ENCODE results near the gene ENHO. TPM values are rescaled to one million over a fixed set of nuclear protein-coding genes. Genes with fewer than 3 reads are reported as not detected.

Gene ENHO
- total and polyA plus RNA-seq, 2 donors (not counting 1 experiment from before 2014, with no cell fraction given), result not detected

GRCh38 chr9:34515959-34516358 lies 6.8 kb downstream of the ENHO start:
- Histone ChIP-seq H3K4me2 (replicated peaks; ENCODE audit: low read depth, low read length, poor library complexity, severe bottlenecking) (no peak overlapping the region), H3K36me3 (replicated peaks in 1 of 2; ENCODE audit: control extremely low read depth in 1 of 2, control insufficient read depth in 1 of 2, extremely low read depth in 1 of 2, insufficient read depth in 2 of 2, low read length in 1 of 2) (no peaks in the 10 kb centered on the region), H3K27ac (ENCODE audit: low read length in 2 of 2) (no peak overlapping the region), H4K20me1 (ENCODE audit: control insufficient read depth, insufficient read depth, low read length, poor library complexity, severe bottlenecking) (no peaks in the 10 kb centered on the region), H3K4me3 (ENCODE audit: control extremely low read depth in 1 of 5, extremely low read depth in 1 of 5, insufficient read depth in 1 of 5, low read depth in 2 of 5, low read length in 4 of 5) (no peak overlapping the region), H3K27me3 (replicated peaks in 1 of 4; ENCODE audit: control extremely low read depth in 1 of 4, control insufficient read depth in 3 of 4, insufficient read depth in 4 of 4, low read length in 3 of 4) (peaks cover 0 to 3% (median 0%) of the 10 kb centered on the region in 4 experiments), H3K79me2 (ENCODE audit: control insufficient read depth, insufficient read depth, low read length) (no peaks in the 10 kb centered on the region), H3K9ac (ENCODE audit: low read length) (no peak overlapping the region), H3K4me1 (ENCODE audit: control insufficient read depth in 2 of 2, insufficient read depth in 2 of 2, low read length in 2 of 2) (no peaks in the 10 kb centered on the region), H2AFZ (ENCODE audit: insufficient read depth, low read depth, low read length, poor library complexity, severe bottlenecking) (no peak overlapping the region), H3K9me3 (ENCODE audit: control extremely low read depth in 1 of 3, control insufficient read depth in 2 of 3, insufficient read depth in 1 of 3, low read length in 2 of 3) (no peaks in the 10 kb centered on the region)
- ChIA-PET POLR2A (no interaction called here), CTCF (no interaction called here)
- Mint-ChIP-seq H3K4me1 (no peaks in the 10 kb centered on the region), H3K27ac (no peak overlapping the region), H3K4me3 (no peak overlapping the region), H3K9me3 (ENCODE audit: insufficient read depth) (no peaks in the 10 kb centered on the region), H3K27me3 (no peaks in the 10 kb centered on the region)
- no peak for DNase-seq
- intact Hi-C loops (cut with micrococcal nuclease), result no loop called here
- ATAC-seq (ENCODE audit: low read depth), result no peak
- TF ChIP-seq EZH2 (IDR thresholded peaks at IDR 0.05; ENCODE audit: borderline replicate concordance, insufficient read depth, low read depth, low read length, poor library complexity, severe bottlenecking), result no peak
- no peak for TF ChIP-seq CTCF (IDR thresholded peaks at IDR 0.05)
- 79% methylated on average over 3 of the region's 3 CpGs for WGBS (ENCODE audit: insufficient coverage)

GRCh38 chr9:34514816-34515215 lies 8.0 kb downstream of the ENHO start:
- no peak overlapping the region for H3K27ac ChIP-seq (ENCODE audit: low read length in 2 of 2)
- H2AFZ ChIP-seq (ENCODE audit: insufficient read depth, low read depth, low read length, poor library complexity, severe bottlenecking), result no peak overlapping the region
- no peak overlapping the region for H3K4me3 Mint-ChIP-seq
- H3K4me1 ChIP-seq (ENCODE audit: control insufficient read depth in 2 of 2, insufficient read depth in 2 of 2, low read length in 2 of 2), result no peaks in the 10 kb centered on the region
- intact Hi-C loops (cut with micrococcal nuclease), result no loop called here
- no peak overlapping the region for H3K4me2 ChIP-seq (replicated peaks; ENCODE audit: low read depth, low read length, poor library complexity, severe bottlenecking)
- H3K4me1 Mint-ChIP-seq, result no peaks in the 10 kb centered on the region
- ATAC-seq (ENCODE audit: low read depth) (no peak), DNase-seq (no peak)
- H3K9ac ChIP-seq (ENCODE audit: low read length), result no peak overlapping the region
- ChIA-PET POLR2A (no interaction called here), CTCF (no interaction called here)
- no peak overlapping the region for H3K27ac Mint-ChIP-seq
- H3K27me3 Mint-ChIP-seq, result peaks cover 7% of the 10 kb centered on the region
- WGBS (ENCODE audit: insufficient coverage), result 98% methylated on average over 3 of the region's 3 CpGs
- H3K36me3 ChIP-seq (replicated peaks in 1 of 2; ENCODE audit: control extremely low read depth in 1 of 2, control insufficient read depth in 1 of 2, extremely low read depth in 1 of 2, insufficient read depth in 2 of 2, low read length in 1 of 2), result no peaks in the 10 kb centered on the region
- no peaks in the 10 kb centered on the region for H4K20me1 ChIP-seq (ENCODE audit: control insufficient read depth, insufficient read depth, low read length, poor library complexity, severe bottlenecking)
- H3K9me3 ChIP-seq (ENCODE audit: control extremely low read depth in 1 of 3, control insufficient read depth in 2 of 3, insufficient read depth in 1 of 3, low read length in 2 of 3), result no peaks in the 10 kb centered on the region
- H3K4me3 ChIP-seq (ENCODE audit: control extremely low read depth in 1 of 5, extremely low read depth in 1 of 5, insufficient read depth in 1 of 5, low read depth in 2 of 5, low read length in 4 of 5), result no peak overlapping the region
- H3K27me3 ChIP-seq (replicated peaks in 1 of 4; ENCODE audit: control extremely low read depth in 1 of 4, control insufficient read depth in 3 of 4, insufficient read depth in 4 of 4, low read length in 3 of 4), result peaks cover 0 to 3% (median 0%) of the 10 kb centered on the region in 4 experiments
- no peaks in the 10 kb centered on the region for H3K9me3 Mint-ChIP-seq (ENCODE audit: insufficient read depth)
- no peaks in the 10 kb centered on the region for H3K79me2 ChIP-seq (ENCODE audit: control insufficient read depth, insufficient read depth, low read length)
- TF ChIP-seq EZH2 (IDR thresholded peaks at IDR 0.05; ENCODE audit: borderline replicate concordance, insufficient read depth, low read depth, low read length, poor library complexity, severe bottlenecking) (no peak), CTCF (IDR thresholded peaks at IDR 0.05) (no peak)

Data from B cell (primary cell).